ENCODE results near the gene DAB2IP.

DAB2IP gene

DNA sequence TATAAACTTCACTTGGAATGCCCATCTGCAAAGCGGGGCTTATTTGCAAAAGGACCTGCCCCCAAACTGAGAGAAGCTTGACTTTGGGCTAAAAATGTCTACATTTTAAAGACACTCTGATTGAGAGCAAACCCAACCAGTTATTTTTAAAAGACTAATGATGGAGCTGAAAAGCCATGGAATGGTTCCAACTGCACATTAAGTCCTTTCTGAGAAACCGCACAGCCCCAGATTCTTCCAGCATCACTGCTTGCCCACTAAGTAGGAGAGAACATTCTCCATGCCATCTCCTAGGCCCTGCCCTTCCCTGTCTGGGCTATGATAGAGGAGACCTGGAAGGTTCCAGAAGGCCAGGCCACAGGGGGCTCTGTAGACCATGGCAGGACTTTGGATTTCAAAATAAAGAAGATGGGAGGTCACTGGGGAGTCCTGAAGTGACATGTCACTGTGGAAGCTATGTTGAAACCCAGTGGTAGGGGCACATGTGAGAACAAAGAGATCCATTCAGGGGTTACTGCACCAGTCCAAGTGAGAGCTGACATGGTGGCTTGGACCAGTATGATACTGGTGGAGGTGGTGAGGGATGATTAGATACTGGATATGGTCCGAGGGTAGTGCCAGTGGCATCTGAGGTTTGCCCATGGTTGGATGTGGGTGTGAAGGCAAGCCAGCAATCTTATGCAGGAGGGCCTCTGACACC lies 179.2 kb downstream of the DAB2IP start:
- Histone ChIP-seq H3K27me3 (ENCODE audit: insufficient read depth, low read length) (no peaks in the 10 kb centered on the region), H3K27ac (ENCODE audit: low read depth, low read length) (no peak overlapping the region), H3K4me1 (ENCODE audit: insufficient read depth, low read length) (peaks cover 2% of the 10 kb centered on the region; the same call in 1 of the 2 replicates), H3K36me3 (ENCODE audit: insufficient read depth, low read length) (no peaks in the 10 kb centered on the region), H3K4me3 (ENCODE audit: low read length) (no peak overlapping the region), H3K9me3 (ENCODE audit: insufficient read depth, low read depth, low read length) (no peaks in the 10 kb centered on the region), H3K9ac (ENCODE audit: low read depth, low read length) (no peak overlapping the region)
- 88% methylated on average over 3 of the region's 3 CpGs for WGBS

DNA sequence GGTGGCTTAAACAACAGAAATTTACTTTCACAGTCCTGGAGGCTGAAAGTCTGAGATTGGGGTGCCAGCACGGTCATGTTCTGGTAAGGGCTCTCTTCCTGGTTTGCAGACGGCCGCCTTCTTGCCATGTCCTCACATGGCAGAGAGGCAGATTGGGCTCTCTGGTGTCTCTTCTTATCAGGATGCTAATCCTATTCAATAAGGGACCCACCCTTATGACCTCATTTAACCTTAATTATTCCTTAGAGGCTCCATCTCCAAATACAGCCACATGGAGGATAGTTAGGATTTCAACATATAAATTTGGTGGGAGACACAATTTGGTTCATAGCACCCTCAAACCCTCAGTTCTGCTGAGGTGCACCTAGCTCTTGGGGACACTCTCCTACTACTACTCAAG lies 180.4 kb downstream of the DAB2IP start:
- H3K9me3 ChIP-seq (ENCODE audit: insufficient read depth, low read depth, low read length) = no peaks in the 10 kb centered on the region
- no peaks in the 10 kb centered on the region for H3K27me3 ChIP-seq (ENCODE audit: insufficient read depth, low read length)
- no peak overlapping the region for H3K9ac ChIP-seq (ENCODE audit: low read depth, low read length)
- no peak overlapping the region for H3K4me3 ChIP-seq (ENCODE audit: low read length)
- no peaks in the 10 kb centered on the region for H3K36me3 ChIP-seq (ENCODE audit: insufficient read depth, low read length)
- WGBS = 92% methylated on average over 3 of the region's 3 CpGs
- H3K27ac ChIP-seq (ENCODE audit: low read depth, low read length) = no peak overlapping the region
- no peaks in the 10 kb centered on the region; the same call in 1 of the 2 replicates for H3K4me1 ChIP-seq (ENCODE audit: insufficient read depth, low read length)

DNA sequence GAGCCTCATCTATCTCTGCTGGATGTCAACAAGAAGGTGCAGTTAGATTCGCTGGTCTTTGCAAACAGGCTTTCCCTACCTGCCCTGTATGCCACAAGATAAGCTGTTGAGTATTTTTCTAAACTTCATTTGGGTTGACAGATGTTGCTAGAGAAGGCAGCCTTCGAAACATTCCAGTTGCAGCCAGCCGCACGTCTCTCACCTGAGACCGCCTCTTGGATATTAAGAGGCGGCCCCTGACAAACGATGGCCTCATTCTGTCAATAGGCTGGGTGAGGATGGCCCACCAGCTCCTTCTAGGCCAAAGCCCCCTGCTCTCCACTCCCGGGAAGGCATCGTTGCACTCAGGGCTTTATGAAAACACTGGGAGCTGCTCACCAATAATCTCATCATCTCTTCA lies 181.6 kb downstream of the DAB2IP start:
- 94% methylated on average over 9 of the region's 9 CpGs for WGBS
- H3K36me3 ChIP-seq (ENCODE audit: insufficient read depth, low read length) = no peaks in the 10 kb centered on the region

More for the DNA sequence above, 181.6 kb downstream of the DAB2IP start:
- H3K9ac ChIP-seq (ENCODE audit: low read depth, low read length) = no peak overlapping the region
- H3K4me3 ChIP-seq (ENCODE audit: low read length) = no peak overlapping the region
- H3K4me1 ChIP-seq (ENCODE audit: insufficient read depth, low read length) = no peaks in the 10 kb centered on the region
- H3K27me3 ChIP-seq (ENCODE audit: insufficient read depth, low read length) = no peaks in the 10 kb centered on the region
- no peaks in the 10 kb centered on the region for H3K9me3 ChIP-seq (ENCODE audit: insufficient read depth, low read depth, low read length)
- no peak overlapping the region for H3K27ac ChIP-seq (ENCODE audit: low read depth, low read length)
